HCT116 (cell line): ENCODE data around the gene CPM. TPM values are rescaled to one million over a fixed set of nuclear protein-coding genes. Genes with fewer than 3 reads are reported as not detected.

ENCODE experiments used
- ATAC-seq: fragments of 200-7000 bp; cut with Tn5 transposase; 2 replicates; pipeline ENCODE4 v1.9.1; 2020; ENCODE audit warnings: mild to moderate bottlenecking, moderate library complexity
- BruUV-seq: library from RNA; stranded (reverse); fragments of 400-500 nt; replicated peaks from 2 replicates; lab custom pipeline; 2021; lab: Mats Ljungman, UMichigan
- CTCF ChIA-PET: fragments of 300-600 bp; sonication (Branson Sonifier 250); formaldehyde crosslinking; loops from one replicate; lab custom pipeline; 2021; ENCODE audit warnings: antibody characterized with exemption; lab: Charles Lee
- POLR2A ChIA-PET: fragments of 300-600, 350-600 bp; sonication (Branson Sonifier 250); formaldehyde crosslinking; loops from one replicate; lab custom pipeline; 2021; ENCODE audit warnings: antibody characterized with exemption; lab: Charles Lee
- RAD21 ChIA-PET, 2 experiments: fragments of 300-600 bp; sonication (Branson Sonifier 250); formaldehyde crosslinking; loops; one replicate each; lab custom pipeline; 2023; ENCODE audit warnings: low total read pairs in 2 of 2; ENCODE audit not compliant: uncharacterized antibody in 2 of 2, unreplicated experiment in 2 of 2, low non-redundant PET in 1 of 2; lab: Charles Lee
- DNase-seq: peaks from one replicate; pipeline ENCODE4 v3.0.0-alpha.2; 2010; ENCODE audit warnings: low read depth, low spot score
- H2AFZ ChIP-seq: fragments of 200-600 bp; shearing (Covaris generic), sonication (generic); 2 replicates; pipeline ENCODE4 v1.6.1; 2017; ENCODE audit warnings: low read depth, mixed run types, mixed read lengths, antibody characterized with exemption, low read length; ENCODE audit not compliant: poor library complexity, severe bottlenecking
- H3K27ac ChIP-seq: 2 replicates; pipeline ENCODE4 v1.5.1; 2012; ENCODE audit warnings: low read depth, low read length
- H3K27me3 ChIP-seq: fragments of 200-600 bp; sonication (generic); 2 replicates; pipeline ENCODE4 v1.6.1; 2016; ENCODE audit warnings: mixed run types, low read length, mixed read lengths; ENCODE audit not compliant: insufficient read depth
- H3K36me3 ChIP-seq, 2 experiments: fragments of 200-500 bp in 1 of 2; fragments of 200-600 bp in 1 of 2; sonication (Bioruptor generic) in 1 of 2; sonication (generic) in 1 of 2; 2 replicates each; pipeline versions ENCODE4 v1.5.1 to v1.6.1; 2014 to 2016; ENCODE audit warnings: low read length in 2 of 2, inconsistent platforms in 1 of 2, mixed read lengths in 1 of 2, mixed run types in 1 of 2; ENCODE audit not compliant: insufficient read depth in 2 of 2, control insufficient read depth in 1 of 2
- H3K4me1 ChIP-seq, 2 experiments: fragments of 200-600 bp in 1 of 2; sonication (generic) in 1 of 2; 2 replicates each; pipeline versions ENCODE4 v1.5.1 to v1.6.1; 2012 to 2017; ENCODE audit warnings: low read length in 2 of 2, inconsistent platforms in 1 of 2, mild to moderate bottlenecking in 1 of 2, mixed read lengths in 1 of 2, mixed run types in 1 of 2, moderate library complexity in 1 of 2; ENCODE audit not compliant: insufficient read depth in 2 of 2, control insufficient read depth in 1 of 2
- H3K4me2 ChIP-seq: fragments of 200-600 bp; sonication (generic); 2 replicates; pipeline ENCODE4 v1.6.1; 2017; ENCODE audit warnings: mixed run types, low read length, mixed read lengths
- H3K4me3 ChIP-seq, 2 experiments: fragments of 200-600 bp in 1 of 2; sonication (generic) in 1 of 2; replicated peaks in 1 of 2; 2 replicates each; pipeline ENCODE4 v1.5.1; 2011 to 2016; ENCODE audit warnings: low read length in 2 of 2, control low read depth in 1 of 2, low read depth in 1 of 2, mild to moderate bottlenecking in 1 of 2, mixed read lengths in 1 of 2, mixed run types in 1 of 2
- H3K79me2 ChIP-seq: fragments of 200-600 bp; sonication (generic); 2 replicates; pipeline ENCODE4 v1.6.1; 2017; ENCODE audit warnings: mild to moderate bottlenecking, mixed run types, low read length, moderate library complexity, mixed read lengths; ENCODE audit not compliant: insufficient read depth
- H3K9ac ChIP-seq: fragments of 200-600 bp; sonication (generic); 2 replicates; pipeline ENCODE4 v1.6.1; 2016; ENCODE audit warnings: low read length, mixed read lengths
- H3K9me2 ChIP-seq: fragments of 200-600 bp; sonication (generic), shearing (Covaris generic); 2 replicates; pipeline ENCODE4 v1.6.1; 2017; ENCODE audit warnings: mixed run types, mild to moderate bottlenecking, moderate library complexity; ENCODE audit not compliant: insufficient read depth
- H3K9me3 ChIP-seq, 2 experiments: fragments of 200-500 bp in 1 of 2; fragments of 200-600 bp in 1 of 2; sonication (Bioruptor generic) in 1 of 2; sonication (generic) in 1 of 2; 2 replicates each; pipeline ENCODE4 v1.6.1; 2014 to 2017; ENCODE audit warnings: low read length in 2 of 2, mixed read lengths in 2 of 2, inconsistent platforms in 1 of 2, low read depth in 1 of 2, mild to moderate bottlenecking in 1 of 2, mixed run types in 1 of 2, moderate library complexity in 1 of 2; ENCODE audit not compliant: control insufficient read depth in 1 of 2, insufficient read depth in 1 of 2
- H4K20me1 ChIP-seq: fragments of 200-600 bp; sonication (generic), shearing (Covaris generic); 2 replicates; pipeline ENCODE4 v1.6.1; 2017; ENCODE audit warnings: mixed run types, mild to moderate bottlenecking, moderate library complexity; ENCODE audit not compliant: insufficient read depth
- CTCF ChIP-seq, 3 experiments: fragments of 200-600 bp in 1 of 3; sonication (generic) in 1 of 3; IDR thresholded peaks in 2 of 3; conservative IDR thresholded peaks in 1 of 3; 2 replicates each; pipeline ENCODE4 v1.5.1; 2012 to 2017; ENCODE audit warnings: low read depth in 2 of 3, low read length in 2 of 3, antibody characterized with exemption in 1 of 3, borderline replicate concordance in 1 of 3, control low read depth in 1 of 3, mild to moderate bottlenecking in 1 of 3, mixed read lengths in 1 of 3, mixed run types in 1 of 3, moderate library complexity in 1 of 3; ENCODE audit not compliant: insufficient read depth in 1 of 3
- EGR1 ChIP-seq: IDR thresholded peaks from 2 replicates; pipeline ENCODE4 v1.6.1; 2012; ENCODE audit warnings: low read depth
- EZH2 ChIP-seq: fragments of 200-600 bp; sonication (generic); IDR thresholded peaks from 2 replicates; pipeline ENCODE4 v1.6.1; 2017; ENCODE audit warnings: antibody characterized with exemption, mixed run types
- EZH2phosphoT487 ChIP-seq: fragments of 200-600 bp; IDR thresholded peaks from 2 replicates; pipeline ENCODE4 v1.6.1; 2018; ENCODE audit warnings: antibody characterized with exemption, borderline replicate concordance
- FOSL1 ChIP-seq: IDR thresholded peaks from 2 replicates; pipeline ENCODE4 v1.6.1; 2012; ENCODE audit warnings: low read depth
- JUND ChIP-seq: IDR thresholded peaks from 2 replicates; pipeline ENCODE4 v1.6.1; 2012
- MAX ChIP-seq: IDR thresholded peaks from 2 replicates; pipeline ENCODE4 v1.6.1; 2012
- POLR2AphosphoS5 ChIP-seq: IDR thresholded peaks from 2 replicates; pipeline ENCODE4 v1.6.1; 2011; ENCODE audit warnings: mild to moderate bottlenecking, low read depth, low read length, moderate library complexity
- REST ChIP-seq: IDR thresholded peaks from 2 replicates; pipeline ENCODE4 v1.6.1; 2012; ENCODE audit warnings: low read depth
- SIN3A ChIP-seq: IDR thresholded peaks from 2 replicates; pipeline ENCODE4 v1.6.1; 2012; ENCODE audit warnings: low read depth
- SRF ChIP-seq: IDR thresholded peaks from 2 replicates; pipeline ENCODE4 v1.6.1; 2012; ENCODE audit warnings: low read depth
- YY1 ChIP-seq: IDR thresholded peaks from 2 replicates; pipeline ENCODE4 v1.6.1; 2011; ENCODE audit warnings: low read length, low read depth, moderate library complexity, mild to moderate bottlenecking; ENCODE audit not compliant: insufficient replicate concordance; ENCODE audit errors: extremely low read depth
- ZFX ChIP-seq: fragments of 450-650 bp; IDR thresholded peaks from 2 replicates; pipeline ENCODE4 v1.6.1; 2017
- ZNF274 ChIP-seq: fragments of 200-500 bp; sonication (Bioruptor generic); IDR thresholded peaks from 2 replicates; pipeline ENCODE4 v1.6.1; 2014; ENCODE audit warnings: mild to moderate bottlenecking, low read depth, low read length, inconsistent platforms
- intact Hi-C: fragments of 100-400 bp; cut with micrococcal nuclease; formaldehyde crosslinking; loops from 2 replicates; pipeline ENCODE4 v1.10.0; 2022
- total RNA-seq: library from RNA; stranded (reverse); gene quantifications from one replicate; pipeline ENCODE4 v1.2.1, GENCODE V29; 2021; ENCODE audit not compliant: unreplicated experiment

CPM gene
- total RNA-seq, 1 experiment from 2014 or later = 5.3 TPM

GRCh38 chr12:68855771-68856170, 77.2 kb downstream of the CPM start:
- Histone ChIP-seq H3K9me2 (no peaks in the 10 kb centered on the region), H3K4me1 (no peaks in the 10 kb centered on the region), H3K4me3 (no peak overlapping the region), H3K79me2 (no peaks in the 10 kb centered on the region), H3K4me2 (no peak overlapping the region), H4K20me1 (no peaks in the 10 kb centered on the region), H3K27ac (no peak overlapping the region), H3K36me3 (no peaks in the 10 kb centered on the region), H2AFZ (no peak overlapping the region), H3K9me3 (no peaks in the 10 kb centered on the region), H3K27me3 (no peaks in the 10 kb centered on the region), H3K9ac (no peak overlapping the region)
- intact Hi-C loops = no loop called here
- ChIA-PET RAD21 (no interaction called here), CTCF (no interaction called here), POLR2A (no interaction called here)
- no peak for TF ChIP-seq EZH2
- no peak for TF ChIP-seq EZH2phosphoT487
- TF ChIP-seq ZFX = no peak
- TF ChIP-seq FOSL1 = no peak
- TF ChIP-seq SIN3A = no peak
- no peak for ATAC-seq
- BruUV-seq = no TSS peak
- DNase-seq = no peak

GRCh38 chr12:68855111-68855510, 77.9 kb downstream of the CPM start:
- H3K9ac ChIP-seq = no peak overlapping the region
- no peaks in the 10 kb centered on the region for H3K9me3 ChIP-seq
- no peaks in the 10 kb centered on the region for H3K79me2 ChIP-seq
- no peaks in the 10 kb centered on the region for H3K4me1 ChIP-seq
- no TSS peak for BruUV-seq
- no peaks in the 10 kb centered on the region for H3K9me2 ChIP-seq
- RAD21 ChIA-PET = no interaction called here
- no peak overlapping the region for H3K4me2 ChIP-seq
- H3K27ac ChIP-seq = no peak overlapping the region
- no peak for TF ChIP-seq YY1
- TF ChIP-seq JUND = no peak
- TF ChIP-seq ZFX = no peak
- no peak for TF ChIP-seq SRF
- no peak for TF ChIP-seq MAX
- no peak for TF ChIP-seq EGR1
- TF ChIP-seq POLR2AphosphoS5 = no peak
- no peak for TF ChIP-seq CTCF (IDR thresholded peaks at IDR 0.05 in 2 of 3, conservative IDR thresholded peaks at IDR 0.05 in 1 of 3; ENCODE audit: borderline replicate concordance in 1 of 3, insufficient read depth in 1 of 3, low read depth in 2 of 3, low read length in 2 of 3)
- no peak for TF ChIP-seq REST
- TF ChIP-seq ZNF274 = no peak
- TF ChIP-seq EZH2phosphoT487 = no peak
- intact Hi-C loops = no loop called here
- no peaks in the 10 kb centered on the region for H4K20me1 ChIP-seq
- no peak overlapping the region for H3K4me3 ChIP-seq
- H3K36me3 ChIP-seq = no peaks in the 10 kb centered on the region
- DNase-seq (no peak), ATAC-seq (no peak)
- H2AFZ ChIP-seq = no peak overlapping the region
- no peaks in the 10 kb centered on the region for H3K27me3 ChIP-seq
- POLR2A ChIA-PET = no interaction called here
- CTCF ChIA-PET = no interaction called here
